ENCODE data around the gene PCDH9.

DNA sequence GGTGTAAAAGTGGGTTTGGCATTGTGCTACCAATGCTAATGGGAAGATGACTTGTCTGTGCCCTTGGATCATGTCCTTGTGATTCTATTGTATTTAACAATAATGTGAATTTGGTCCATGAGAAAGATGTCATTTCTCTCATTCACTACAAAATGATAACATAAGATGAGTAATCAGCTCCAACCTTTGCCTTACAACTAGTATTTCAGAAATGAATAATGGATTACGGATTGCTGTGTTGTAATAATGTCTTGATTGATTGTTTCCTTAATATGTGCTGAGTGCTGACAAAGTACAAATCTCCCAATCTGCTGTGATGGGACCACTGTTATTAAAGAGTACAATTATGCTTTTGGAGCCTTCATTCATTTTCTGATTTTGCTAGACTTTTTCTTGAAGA, 375.0 kb downstream of the PCDH9 start:
- TF ChIP-seq, protein P1, sequence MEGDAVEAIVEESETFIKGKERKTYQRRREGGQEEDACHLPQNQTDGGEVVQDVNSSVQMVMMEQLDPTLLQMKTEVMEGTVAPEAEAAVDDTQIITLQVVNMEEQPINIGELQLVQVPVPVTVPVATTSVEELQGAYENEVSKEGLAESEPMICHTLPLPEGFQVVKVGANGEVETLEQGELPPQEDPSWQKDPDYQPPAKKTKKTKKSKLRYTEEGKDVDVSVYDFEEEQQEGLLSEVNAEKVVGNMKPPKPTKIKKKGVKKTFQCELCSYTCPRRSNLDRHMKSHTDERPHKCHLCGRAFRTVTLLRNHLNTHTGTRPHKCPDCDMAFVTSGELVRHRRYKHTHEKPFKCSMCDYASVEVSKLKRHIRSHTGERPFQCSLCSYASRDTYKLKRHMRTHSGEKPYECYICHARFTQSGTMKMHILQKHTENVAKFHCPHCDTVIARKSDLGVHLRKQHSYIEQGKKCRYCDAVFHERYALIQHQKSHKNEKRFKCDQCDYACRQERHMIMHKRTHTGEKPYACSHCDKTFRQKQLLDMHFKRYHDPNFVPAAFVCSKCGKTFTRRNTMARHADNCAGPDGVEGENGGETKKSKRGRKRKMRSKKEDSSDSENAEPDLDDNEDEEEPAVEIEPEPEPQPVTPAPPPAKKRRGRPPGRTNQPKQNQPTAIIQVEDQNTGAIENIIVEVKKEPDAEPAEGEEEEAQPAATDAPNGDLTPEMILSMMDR (IDR thresholded peaks at IDR 0.05), result no peak
- TF ChIP-seq POLR2A (IDR thresholded peaks at IDR 0.05), result no peak
